HEK293 (cell line): ENCODE data around the gene ABHD14A.

Source experiments
- REPIN1 ChIP-seq: fragments of 450-650 bp; formaldehyde crosslinking; IDR thresholded peaks from 2 replicates; pipeline ENCODE4 v1.5.1; 2017; ENCODE audit warnings: missing biosample characterization, missing genetic modification characterization, low read depth
- ZBTB8A ChIP-seq: fragments of 450-650 bp; formaldehyde crosslinking; IDR thresholded peaks from 2 replicates; pipeline ENCODE4 v1.5.1; 2016; ENCODE audit warnings: missing biosample characterization, missing genetic modification characterization
- ZFP69B ChIP-seq: fragments of 450-650 bp; formaldehyde crosslinking; IDR thresholded peaks from 2 replicates; pipeline ENCODE4 v1.5.1; 2016; ENCODE audit warnings: missing biosample characterization, missing genetic modification characterization
- ZNF140 ChIP-seq: fragments of 450-650 bp; formaldehyde crosslinking; IDR thresholded peaks from 2 replicates; pipeline ENCODE4 v1.5.1; 2016; ENCODE audit warnings: missing biosample characterization, missing genetic modification characterization
- ZNF23 ChIP-seq: fragments of 450-650 bp; formaldehyde crosslinking; IDR thresholded peaks from 2 replicates; pipeline ENCODE4 v1.5.1; 2016; ENCODE audit warnings: missing biosample characterization, missing genetic modification characterization, borderline replicate concordance
- ZNF416 ChIP-seq: fragments of 450-650 bp; formaldehyde crosslinking; IDR thresholded peaks from 2 replicates; pipeline ENCODE4 v1.5.1; 2016; ENCODE audit warnings: missing biosample characterization, missing genetic modification characterization
- ZNF48 ChIP-seq: fragments of 450-650 bp; formaldehyde crosslinking; IDR thresholded peaks from 2 replicates; pipeline ENCODE4 v1.5.1; 2016; ENCODE audit warnings: missing biosample characterization, missing genetic modification characterization
- ZNF549 ChIP-seq: fragments of 450-650 bp; IDR thresholded peaks from 2 replicates; pipeline ENCODE4 v1.5.1; 2018; ENCODE audit warnings: missing biosample characterization, missing genetic modification characterization, mild to moderate bottlenecking, inconsistent platforms, moderate library complexity
- ZNF623 ChIP-seq: fragments of 450-650 bp; formaldehyde crosslinking; IDR thresholded peaks from 2 replicates; pipeline ENCODE4 v1.5.1; 2016; ENCODE audit warnings: missing biosample characterization, missing genetic modification characterization
- ZNF837 ChIP-seq: fragments of 450-650 bp; formaldehyde crosslinking; IDR thresholded peaks from 2 replicates; pipeline ENCODE4 v1.5.1; 2016; ENCODE audit warnings: missing biosample characterization, missing genetic modification characterization
- TF ChIP-seq, protein P1 (sequence below): fragments of 450-650 bp; formaldehyde crosslinking; IDR thresholded peaks from 2 replicates; pipeline ENCODE4 v1.5.1; 2016; ENCODE audit warnings: missing biosample characterization, missing genetic modification characterization
- TF ChIP-seq, protein P2 (sequence below): fragments of 450-650 bp; formaldehyde crosslinking; IDR thresholded peaks from 2 replicates; pipeline ENCODE4 v1.5.1; 2016; ENCODE audit warnings: missing biosample characterization, missing genetic modification characterization
- TF ChIP-seq, protein P3 (sequence below): fragments of 450-650 bp; formaldehyde crosslinking; IDR thresholded peaks from 2 replicates; pipeline ENCODE4 v1.5.1; 2016; ENCODE audit warnings: missing biosample characterization, missing genetic modification characterization

DNA sequence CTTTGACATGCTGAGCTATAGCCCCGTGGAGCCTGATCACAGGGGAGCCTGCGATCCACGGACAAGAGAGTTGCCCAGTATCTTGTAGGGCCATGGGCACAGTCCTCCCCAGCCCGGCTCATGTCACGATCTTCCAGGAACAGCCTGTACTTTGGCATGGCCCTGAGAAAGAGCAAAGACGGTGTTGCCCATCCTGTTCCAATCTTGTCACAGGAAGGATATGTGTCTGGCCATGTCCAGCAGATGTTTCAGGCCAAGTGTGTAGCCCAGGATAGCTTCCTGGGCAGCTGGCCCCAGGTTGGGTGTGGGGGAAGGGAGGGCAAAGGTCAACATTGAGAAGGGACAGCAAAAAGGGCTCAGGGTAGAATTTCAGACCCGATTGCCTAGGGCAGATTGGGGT lies 37.8 kb downstream of the ABHD14A start:
- TF ChIP-seq ZNF837 (no peak), ZNF48 (tag by site-specific recombination) (no peak), ZNF416 (tag by site-specific recombination) (no peak), ZFP69B (tag by site-specific recombination) (no peak), ZBTB8A (no peak), ZNF549 (tag by site-specific recombination) (no peak), ZNF23 (tag by site-specific recombination) (no peak), ZNF140 (tag by site-specific recombination) (no peak), ZNF623 (tag by site-specific recombination) (no peak), REPIN1 (tag by site-specific recombination) (no peak)
- TF ChIP-seq, protein P1, sequence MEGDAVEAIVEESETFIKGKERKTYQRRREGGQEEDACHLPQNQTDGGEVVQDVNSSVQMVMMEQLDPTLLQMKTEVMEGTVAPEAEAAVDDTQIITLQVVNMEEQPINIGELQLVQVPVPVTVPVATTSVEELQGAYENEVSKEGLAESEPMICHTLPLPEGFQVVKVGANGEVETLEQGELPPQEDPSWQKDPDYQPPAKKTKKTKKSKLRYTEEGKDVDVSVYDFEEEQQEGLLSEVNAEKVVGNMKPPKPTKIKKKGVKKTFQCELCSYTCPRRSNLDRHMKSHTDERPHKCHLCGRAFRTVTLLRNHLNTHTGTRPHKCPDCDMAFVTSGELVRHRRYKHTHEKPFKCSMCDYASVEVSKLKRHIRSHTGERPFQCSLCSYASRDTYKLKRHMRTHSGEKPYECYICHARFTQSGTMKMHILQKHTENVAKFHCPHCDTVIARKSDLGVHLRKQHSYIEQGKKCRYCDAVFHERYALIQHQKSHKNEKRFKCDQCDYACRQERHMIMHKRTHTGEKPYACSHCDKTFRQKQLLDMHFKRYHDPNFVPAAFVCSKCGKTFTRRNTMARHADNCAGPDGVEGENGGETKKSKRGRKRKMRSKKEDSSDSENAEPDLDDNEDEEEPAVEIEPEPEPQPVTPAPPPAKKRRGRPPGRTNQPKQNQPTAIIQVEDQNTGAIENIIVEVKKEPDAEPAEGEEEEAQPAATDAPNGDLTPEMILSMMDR (tag by site-specific recombination) = no peak
- TF ChIP-seq, protein P2, sequence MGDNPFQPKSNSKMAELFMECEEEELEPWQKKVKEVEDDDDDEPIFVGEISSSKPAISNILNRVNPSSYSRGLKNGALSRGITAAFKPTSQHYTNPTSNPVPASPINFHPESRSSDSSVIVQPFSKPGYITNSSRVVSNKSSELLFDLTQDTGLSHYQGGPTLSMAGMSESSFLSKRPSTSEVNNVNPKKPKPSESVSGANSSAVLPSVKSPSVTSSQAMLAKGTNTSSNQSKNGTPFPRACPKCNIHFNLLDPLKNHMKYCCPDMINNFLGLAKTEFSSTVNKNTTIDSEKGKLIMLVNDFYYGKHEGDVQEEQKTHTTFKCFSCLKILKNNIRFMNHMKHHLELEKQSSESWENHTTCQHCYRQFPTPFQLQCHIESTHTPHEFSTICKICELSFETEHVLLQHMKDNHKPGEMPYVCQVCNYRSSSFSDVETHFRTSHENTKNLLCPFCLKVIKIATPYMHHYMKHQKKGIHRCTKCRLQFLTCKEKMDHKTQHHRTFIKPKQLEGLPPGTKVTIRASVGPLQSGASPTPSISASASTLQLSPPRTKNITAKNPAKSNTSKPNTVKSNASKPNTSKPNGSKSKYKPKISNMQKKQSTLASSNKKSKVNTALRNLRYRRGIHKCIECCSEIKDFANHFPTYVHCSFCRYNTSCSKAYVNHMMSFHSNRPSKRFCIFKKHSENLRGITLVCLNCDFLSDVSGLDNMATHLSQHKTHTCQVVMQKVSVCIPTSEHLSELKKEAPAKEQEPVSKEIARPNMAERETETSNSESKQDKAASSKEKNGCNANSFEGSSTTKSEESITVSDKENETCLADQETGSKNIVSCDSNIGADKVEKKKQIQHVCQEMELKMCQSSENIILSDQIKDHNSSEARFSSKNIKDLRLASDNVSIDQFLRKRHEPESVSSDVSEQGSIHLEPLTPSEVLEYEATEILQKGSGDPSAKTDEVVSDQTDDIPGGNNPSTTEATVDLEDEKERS = no peak
- TF ChIP-seq, protein P3, sequence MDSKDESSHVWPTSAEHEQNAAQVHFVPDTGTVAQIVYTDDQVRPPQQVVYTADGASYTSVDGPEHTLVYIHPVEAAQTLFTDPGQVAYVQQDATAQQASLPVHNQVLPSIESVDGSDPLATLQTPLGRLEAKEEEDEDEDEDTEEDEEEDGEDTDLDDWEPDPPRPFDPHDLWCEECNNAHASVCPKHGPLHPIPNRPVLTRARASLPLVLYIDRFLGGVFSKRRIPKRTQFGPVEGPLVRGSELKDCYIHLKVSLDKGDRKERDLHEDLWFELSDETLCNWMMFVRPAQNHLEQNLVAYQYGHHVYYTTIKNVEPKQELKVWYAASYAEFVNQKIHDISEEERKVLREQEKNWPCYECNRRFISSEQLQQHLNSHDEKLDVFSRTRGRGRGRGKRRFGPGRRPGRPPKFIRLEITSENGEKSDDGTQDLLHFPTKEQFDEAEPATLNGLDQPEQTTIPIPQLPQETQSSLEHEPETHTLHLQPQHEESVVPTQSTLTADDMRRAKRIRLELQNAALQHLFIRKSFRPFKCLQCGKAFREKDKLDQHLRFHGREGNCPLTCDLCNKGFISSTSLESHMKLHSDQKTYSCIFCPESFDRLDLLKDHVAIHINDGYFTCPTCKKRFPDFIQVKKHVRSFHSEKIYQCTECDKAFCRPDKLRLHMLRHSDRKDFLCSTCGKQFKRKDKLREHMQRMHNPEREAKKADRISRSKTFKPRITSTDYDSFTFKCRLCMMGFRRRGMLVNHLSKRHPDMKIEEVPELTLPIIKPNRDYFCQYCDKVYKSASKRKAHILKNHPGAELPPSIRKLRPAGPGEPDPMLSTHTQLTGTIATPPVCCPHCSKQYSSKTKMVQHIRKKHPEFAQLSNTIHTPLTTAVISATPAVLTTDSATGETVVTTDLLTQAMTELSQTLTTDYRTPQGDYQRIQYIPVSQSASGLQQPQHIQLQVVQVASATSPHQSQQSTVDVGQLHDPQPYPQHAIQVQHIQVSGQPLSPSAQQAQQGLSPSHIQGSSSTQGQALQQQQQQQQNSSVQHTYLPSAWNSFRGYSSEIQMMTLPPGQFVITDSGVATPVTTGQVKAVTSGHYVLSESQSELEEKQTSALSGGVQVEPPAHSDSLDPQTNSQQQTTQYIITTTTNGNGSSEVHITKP (tag by site-specific recombination) = no peak
